Panc1 (cell line): ENCODE measurements around the gene TBXAS1. TPM values are rescaled to one million over a fixed set of nuclear protein-coding genes. Genes with fewer than 3 reads are reported as not detected.

Source experiments
- ATAC-seq: fragments of 200-7000 bp; cut with Tn5 transposase; 2 replicates; pipeline ENCODE4 v1.9.1; 2020; ENCODE audit warnings: mild to moderate bottlenecking, moderate library complexity
- BruUV-seq: library from RNA; stranded (reverse); fragments of 400-500 nt; replicated peaks from 2 replicates; lab custom pipeline; 2021; lab: Mats Ljungman, UMichigan
- CTCF ChIA-PET: fragments of 300-600 bp; sonication (Branson Sonifier 250); formaldehyde crosslinking; loops from one replicate; lab custom pipeline; 2022; ENCODE audit warnings: antibody characterized with exemption; lab: Charles Lee
- POLR2A ChIA-PET: fragments of 300-600 bp; sonication (Branson Sonifier 250); formaldehyde crosslinking; loops from one replicate; lab custom pipeline; 2022; ENCODE audit warnings: antibody characterized with exemption; lab: Charles Lee
- DNase-seq: peaks from one replicate; pipeline ENCODE4 v3.0.0-alpha.2; 2010; ENCODE audit warnings: low read depth, low spot score
- H3K27ac ChIP-seq: 2 replicates; pipeline ENCODE4 v1.5.1; 2011; ENCODE audit warnings: mild to moderate bottlenecking, low read length, inconsistent platforms
- H3K27me3 ChIP-seq: fragments of 200-500 bp; sonication (Bioruptor generic); 2 replicates; pipeline ENCODE4 v1.6.0; 2014; ENCODE audit warnings: low read length, inconsistent platforms; ENCODE audit not compliant: control insufficient read depth, insufficient read depth
- H3K36me3 ChIP-seq: fragments of 200-500 bp; sonication (Bioruptor generic); 2 replicates; pipeline ENCODE4 v1.5.1; 2014; ENCODE audit warnings: inconsistent platforms, mild to moderate bottlenecking, low read length, moderate library complexity; ENCODE audit not compliant: control insufficient read depth, insufficient read depth
- H3K4me1 ChIP-seq: 2 replicates; pipeline ENCODE4 v1.5.1; 2011; ENCODE audit warnings: inconsistent platforms, mild to moderate bottlenecking, low read length, moderate library complexity; ENCODE audit not compliant: control insufficient read depth, insufficient read depth
- H3K4me3 ChIP-seq, 2 experiments: 2 replicates each; pipeline ENCODE4 v1.5.1; 2011 to 2012; ENCODE audit warnings: low read depth in 2 of 2, low read length in 2 of 2, mild to moderate bottlenecking in 2 of 2, inconsistent platforms in 1 of 2, moderate library complexity in 1 of 2
- H3K9me3 ChIP-seq: fragments of 200-500 bp; sonication (Bioruptor generic); 2 replicates; pipeline ENCODE4 v1.5.1; 2014; ENCODE audit warnings: low read depth, mild to moderate bottlenecking, inconsistent platforms, low read length, moderate library complexity; ENCODE audit not compliant: control insufficient read depth, insufficient read depth
- CTCF ChIP-seq: fragments of 450-650 bp; IDR thresholded peaks from 2 replicates; pipeline ENCODE4 v1.5.1; 2017; ENCODE audit warnings: mild to moderate bottlenecking
- POLR2AphosphoS5 ChIP-seq: IDR thresholded peaks from 2 replicates; pipeline ENCODE4 v1.6.1; 2012; ENCODE audit warnings: mild to moderate bottlenecking, low read depth, low read length, moderate library complexity
- REST ChIP-seq, 2 experiments: IDR thresholded peaks; 2 replicates each; pipeline ENCODE4 v1.6.1; 2011 to 2012; ENCODE audit warnings: low read depth in 2 of 2, control low read depth in 1 of 2, low read length in 1 of 2, mild to moderate bottlenecking in 1 of 2, moderate library complexity in 1 of 2; ENCODE audit not compliant: insufficient read depth in 1 of 2
- SIN3A ChIP-seq: IDR thresholded peaks from 2 replicates; pipeline ENCODE4 v1.6.1; 2012; ENCODE audit warnings: low read depth, mild to moderate bottlenecking, low read length, moderate library complexity, borderline replicate concordance; ENCODE audit not compliant: insufficient read depth
- TCF7L2 ChIP-seq: IDR thresholded peaks from 2 replicates; pipeline ENCODE4 v1.6.1; 2011; ENCODE audit warnings: mild to moderate bottlenecking, low read depth, low read length, inconsistent platforms
- in situ Hi-C: cut with HindIII; loops from 2 replicates; pipeline ENCODE4 v1.10.0; 2016; ENCODE audit warnings: low sequenced_read_pairs, low pct_unique_long_range_greater_than_20kb
- intact Hi-C: fragments of 100-400 bp; cut with micrococcal nuclease; formaldehyde crosslinking; loops from one replicate; pipeline ENCODE4 v1.10.0; 2022; ENCODE audit not compliant: unreplicated experiment
- total RNA-seq: library from RNA; stranded (reverse); gene quantifications from one replicate; pipeline ENCODE4 v1.2.1, GENCODE V29; 2021; ENCODE audit not compliant: unreplicated experiment

TBXAS1 gene
- total RNA-seq, 1 experiment from 2014 or later, result 4.4 TPM

GRCh38 chr7:140031364-140031763, 202.3 kb downstream of the TBXAS1 start:
- H3K9me3 ChIP-seq, result no peaks in the 10 kb centered on the region
- intact Hi-C loops (no loop called here), in situ Hi-C loops (no loop called here)
- no peak overlapping the region for H3K27ac ChIP-seq
- DNase-seq (no peak), ATAC-seq (no peak)
- H3K27me3 ChIP-seq, result no peaks in the 10 kb centered on the region
- ChIA-PET CTCF (no interaction called here), POLR2A (no interaction called here)
- H3K4me1 ChIP-seq, result no peaks in the 10 kb centered on the region
- TF ChIP-seq TCF7L2 (no peak), SIN3A (no peak), REST (IDR thresholded peaks at IDR 0.05; ENCODE audit: insufficient read depth in 1 of 2, low read depth in 2 of 2, low read length in 1 of 2) (no peak), CTCF (no peak), POLR2AphosphoS5 (no peak)
- H3K36me3 ChIP-seq, result no peaks in the 10 kb centered on the region; the same call in 1 of the 2 replicates
- no peak overlapping the region for H3K4me3 ChIP-seq
- no TSS peak for BruUV-seq

GRCh38 chr7:140033036-140033435, 204.0 kb downstream of the TBXAS1 start:
- ATAC-seq (no peak), DNase-seq (no peak)
- ChIA-PET CTCF (no interaction called here), POLR2A (no interaction called here)
- in situ Hi-C loops (no loop called here), intact Hi-C loops (no loop called here)
- H3K27ac ChIP-seq, result no peak overlapping the region
- H3K4me1 ChIP-seq, result no peaks in the 10 kb centered on the region
- no peak for TF ChIP-seq TCF7L2
- no TSS peak for BruUV-seq
- no peaks in the 10 kb centered on the region for H3K9me3 ChIP-seq
- H3K27me3 ChIP-seq, result no peaks in the 10 kb centered on the region
- no peaks in the 10 kb centered on the region; the same call in 1 of the 2 replicates for H3K36me3 ChIP-seq
- no peak overlapping the region for H3K4me3 ChIP-seq

- no TSS peak for BruUV-seq
- H3K4me3 ChIP-seq, result no peak overlapping the region
- ATAC-seq (no peak), DNase-seq (no peak)
- H3K9me3 ChIP-seq, result no peaks in the 10 kb centered on the region
- no peaks in the 10 kb centered on the region for H3K4me1 ChIP-seq
- no peaks in the 10 kb centered on the region for H3K27me3 ChIP-seq
- ChIA-PET POLR2A (no interaction called here), CTCF (no interaction called here)
- in situ Hi-C loops, result no loop called here
- TF ChIP-seq TCF7L2 (no peak), REST (IDR thresholded peaks at IDR 0.05; ENCODE audit: insufficient read depth in 1 of 2, low read depth in 2 of 2, low read length in 1 of 2) (no peak), POLR2AphosphoS5 (no peak), SIN3A (no peak), CTCF (no peak)
- intact Hi-C loops, result no loop called here
- no peak overlapping the region for H3K27ac ChIP-seq
- no peaks in the 10 kb centered on the region; the same call in 1 of the 2 replicates for H3K36me3 ChIP-seq
These were observed 204.8 kb downstream of the TBXAS1 start for GRCh38 chr7:140033779-140034363.
